ENCODE data around the gene MAP3K14. TPM values are rescaled to one million over a fixed set of nuclear protein-coding genes. Genes with fewer than 3 reads are reported as not detected.
A peak's percentile ranks its signal among the peaks of the same experiment; 100 is the strongest.

Gene MAP3K14
- total and polyA plus RNA-seq, 5 experiments from 2014 or later: 0.73 to 37.8 (median 7.2) TPM

- peak overlapping the region; percentile 91 to 100 (median 98) for H3K27ac Mint-ChIP-seq
- POLR2A ChIA-PET: interaction anchor here (0.7 to 2.5 kb wide), 17 partner anchors 8 to 164 kb away, joined by 3 to 23 read pairs (median 6); partner anchors contain the start of genes HEXIM1 and HEXIM2
- peaks cover 0 to 4% (median 0%) of the 10 kb centered on the region in 5 donors for H3K27me3 Mint-ChIP-seq
- H3K4me3 Mint-ChIP-seq: peak overlapping the region; percentile 76 to 95 (median 87)
- DNase-seq: peak in 2 of 10 donors; percentile 20 to 35
- peaks cover 0 to 25% (median 0%) of the 10 kb centered on the region in 3 donors for H3K36me3 Mint-ChIP-seq
- no peaks in the 10 kb centered on the region for H3K9me3 Mint-ChIP-seq
- peaks cover 53 to 89% (median 81%) of the 10 kb centered on the region in 4 donors for H3K4me1 Mint-ChIP-seq
- ATAC-seq: no peak
Measured at GRCh38 chr17:45312477-45313420, 4.1 kb downstream of the MAP3K14 start.

DNA sequence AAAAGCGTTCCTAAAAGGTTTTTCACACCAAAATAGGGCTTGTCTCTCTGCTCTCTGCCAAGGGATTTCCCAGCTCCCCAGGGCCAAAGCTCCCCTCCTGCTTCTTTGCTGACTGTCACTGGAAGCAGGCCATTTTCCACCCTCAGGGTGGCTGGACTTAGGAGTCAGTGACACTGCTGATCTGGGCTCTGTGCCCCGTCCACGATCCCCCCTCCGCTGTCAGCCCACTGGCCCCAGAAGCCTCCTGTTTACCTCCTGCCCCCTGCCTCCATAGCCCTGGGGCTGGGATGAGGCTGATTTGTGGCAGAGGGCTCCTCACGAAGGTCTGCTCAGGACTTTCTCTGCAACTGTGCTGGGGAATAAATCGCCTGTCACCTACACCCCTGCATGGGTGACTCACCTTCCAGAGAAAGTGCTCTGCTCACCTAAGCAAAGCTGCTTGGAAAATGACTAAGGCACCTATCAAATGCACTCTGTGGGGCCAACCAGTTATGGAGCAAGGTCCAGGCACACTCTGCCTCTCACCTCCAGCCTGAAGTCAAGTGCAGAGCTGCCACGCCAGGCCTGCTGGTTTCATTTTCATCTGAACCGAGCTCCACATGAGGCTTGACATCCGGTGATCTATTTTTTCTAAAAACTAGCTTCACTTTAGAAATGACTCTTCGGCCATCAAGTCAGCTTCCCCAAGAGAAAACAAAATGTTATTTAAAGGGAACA lies 4.9 kb downstream of the MAP3K14 start:
- no peaks in the 10 kb centered on the region for H3K27me3 Mint-ChIP-seq
- POLR2A ChIA-PET: interaction anchor here (1.1 to 2.5 kb wide), 14 partner anchors 9 to 163 kb away, joined by 3 to 23 read pairs (median 8); partner anchors contain the start of genes HEXIM1 and HEXIM2
- no peaks in the 10 kb centered on the region for H3K9me3 Mint-ChIP-seq
- peak overlapping the region; percentile 76 to 95 (median 87) for H3K4me3 Mint-ChIP-seq
- peak; percentile 7 to 21 for ATAC-seq
- H3K4me1 Mint-ChIP-seq: peaks cover 56 to 88% (median 82%) of the 10 kb centered on the region in 4 donors
- peak; percentile 29 to 70 (median 54) for DNase-seq
- peak overlapping the region; percentile 91 to 100 (median 98) for H3K27ac Mint-ChIP-seq
- H3K36me3 Mint-ChIP-seq: peaks cover 0 to 30% (median 0%) of the 10 kb centered on the region in 3 donors

DNA sequence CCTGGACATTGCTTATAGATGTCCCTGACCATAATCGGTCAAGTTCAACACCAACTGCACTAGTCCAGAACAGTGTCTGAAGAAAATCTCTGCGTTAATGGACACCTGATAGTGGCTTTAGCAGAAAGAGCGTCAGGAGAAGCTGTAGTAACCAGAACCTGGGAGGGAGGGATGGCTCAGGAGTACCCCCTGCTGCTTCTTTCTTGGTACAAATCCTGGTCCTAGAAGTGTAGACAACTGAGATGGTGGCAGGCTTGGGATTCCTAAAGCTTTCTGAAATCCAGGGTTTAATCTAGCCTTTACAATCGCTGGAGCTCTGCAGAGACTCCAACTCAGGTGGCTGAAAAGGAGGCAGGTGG lies 5.4 kb downstream of the MAP3K14 start:
- peak overlapping the region; percentile 76 to 95 (median 87) for H3K4me3 Mint-ChIP-seq
- POLR2A ChIA-PET: interaction anchor here (1.1 to 2.5 kb wide), 10 partner anchors 8 to 162 kb away, joined by 3 to 23 read pairs (median 9); partner anchors contain the start of genes FMNL1, HEXIM1 and HEXIM2
- H3K27me3 Mint-ChIP-seq: no peaks in the 10 kb centered on the region
- no peaks in the 10 kb centered on the region for H3K9me3 Mint-ChIP-seq
- no peak for ATAC-seq
- peaks cover 0 to 33% (median 0%) of the 10 kb centered on the region in 3 donors for H3K36me3 Mint-ChIP-seq
- DNase-seq: no peak
- H3K27ac Mint-ChIP-seq: peak overlapping the region; percentile 91 to 100 (median 98)
- H3K4me1 Mint-ChIP-seq: peaks cover 56 to 93% (median 84%) of the 10 kb centered on the region in 4 donors

GRCh38 chr17:45310380-45311324 lies 6.2 kb downstream of the MAP3K14 start:
- Mint-ChIP-seq H3K4me3 (peak overlapping the region; percentile 52 to 95 (median 80)), H3K27me3 (no peaks in the 10 kb centered on the region), H3K36me3 (peaks cover 0 to 34% (median 0%) of the 10 kb centered on the region in 3 donors), H3K9me3 (no peaks in the 10 kb centered on the region), H3K27ac (peak overlapping the region; percentile 91 to 100 (median 98)), H3K4me1 (peaks cover 55 to 94% (median 87%) of the 10 kb centered on the region in 4 donors)
- no peak for ATAC-seq
- POLR2A ChIA-PET: interaction anchor here (1.1 to 2.5 kb wide), 7 partner anchors 9 to 162 kb away, joined by 3 to 23 read pairs (median 11); partner anchors contain the start of genes FMNL1, HEXIM1 and HEXIM2
- no peak for DNase-seq

DNA sequence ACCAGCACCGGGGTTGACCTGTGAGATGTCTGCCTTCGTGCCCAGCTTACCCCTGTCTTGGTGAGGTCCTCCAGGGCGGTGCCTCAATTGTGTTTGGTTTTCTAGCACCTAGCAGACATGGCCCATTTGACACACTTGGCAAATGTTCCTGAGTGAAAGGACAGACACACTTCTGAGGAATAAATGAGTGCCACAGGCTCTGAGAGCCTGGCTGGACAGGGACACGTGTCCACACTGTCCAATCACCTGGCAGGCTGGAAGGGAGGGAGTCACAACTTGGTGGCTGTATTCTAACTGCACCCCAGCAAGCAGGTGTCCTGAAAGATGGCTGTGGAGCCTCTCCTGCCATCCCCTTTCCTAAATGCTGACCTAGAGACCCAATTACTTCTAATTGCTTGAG lies 7.4 kb downstream of the MAP3K14 start:
- POLR2A ChIA-PET: interaction anchor here (0.7 kb wide), 2 partner anchors 68 to 87 kb away, joined by 3 to 5 read pairs; no protein-coding TSS in a partner anchor
- no peak for ATAC-seq

GRCh38 chr17:45308840-45309239 lies 8.0 kb downstream of the MAP3K14 start:
- peak overlapping the region in 7 of 10 donors; percentile 9 to 94 (median 77) for H3K27ac Mint-ChIP-seq
- no peaks in the 10 kb centered on the region for H3K27me3 Mint-ChIP-seq
- ATAC-seq (no peak), DNase-seq (no peak)
- H3K4me3 Mint-ChIP-seq: peak overlapping the region in 2 of 10 donors; percentile 22 to 45
- POLR2A ChIA-PET: interaction anchor here (0.6 to 1.0 kb wide), 2 partner anchors 8 to 11 kb away, joined by 3 to 5 read pairs; partner anchors contain the start of gene MAP3K14
- peaks cover 44 to 90% (median 80%) of the 10 kb centered on the region in 4 donors for H3K4me1 Mint-ChIP-seq
- H3K9me3 Mint-ChIP-seq: no peaks in the 10 kb centered on the region
- H3K36me3 Mint-ChIP-seq: peaks cover 0 to 39% (median 0%) of the 10 kb centered on the region in 3 donors

More for the DNA sequence above, 7.4 kb downstream of the MAP3K14 start:
- peak overlapping the region in 8 of 10 donors; percentile 8 to 94 (median 70) for H3K27ac Mint-ChIP-seq
- H3K27me3 Mint-ChIP-seq: no peaks in the 10 kb centered on the region
- peak overlapping the region in 1 of 10 donors; percentile 22 for H3K4me3 Mint-ChIP-seq
- no peaks in the 10 kb centered on the region for H3K9me3 Mint-ChIP-seq
- peaks cover 47 to 90% (median 81%) of the 10 kb centered on the region in 4 donors for H3K4me1 Mint-ChIP-seq
- peaks cover 0 to 37% (median 0%) of the 10 kb centered on the region in 3 donors for H3K36me3 Mint-ChIP-seq
- no peak for DNase-seq

DNA sequence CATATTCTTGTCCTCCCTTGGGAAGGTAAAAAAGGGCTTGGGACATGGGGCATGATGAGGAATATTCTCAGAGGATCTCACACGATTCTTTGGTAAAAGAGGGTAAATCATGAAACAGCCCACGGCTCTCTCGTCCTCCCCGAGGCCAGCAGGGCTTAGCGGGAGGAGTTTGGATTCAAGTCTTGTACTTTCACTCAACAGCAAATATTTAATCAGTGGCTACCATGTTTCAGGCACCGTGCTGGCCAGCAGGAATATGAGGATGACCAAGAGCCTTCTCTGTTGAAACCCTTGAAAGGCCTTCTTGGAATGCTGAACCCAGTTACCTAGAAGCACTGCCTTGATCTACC lies 8.8 kb downstream of the MAP3K14 start:
- peaks cover 0 to 39% (median 0%) of the 10 kb centered on the region in 3 donors for H3K36me3 Mint-ChIP-seq
- POLR2A ChIA-PET: interaction anchor here (0.5 to 1.0 kb wide), 4 partner anchors 8 to 27 kb away, joined by 4 to 5 read pairs (median 4); no protein-coding TSS in a partner anchor

DNA sequence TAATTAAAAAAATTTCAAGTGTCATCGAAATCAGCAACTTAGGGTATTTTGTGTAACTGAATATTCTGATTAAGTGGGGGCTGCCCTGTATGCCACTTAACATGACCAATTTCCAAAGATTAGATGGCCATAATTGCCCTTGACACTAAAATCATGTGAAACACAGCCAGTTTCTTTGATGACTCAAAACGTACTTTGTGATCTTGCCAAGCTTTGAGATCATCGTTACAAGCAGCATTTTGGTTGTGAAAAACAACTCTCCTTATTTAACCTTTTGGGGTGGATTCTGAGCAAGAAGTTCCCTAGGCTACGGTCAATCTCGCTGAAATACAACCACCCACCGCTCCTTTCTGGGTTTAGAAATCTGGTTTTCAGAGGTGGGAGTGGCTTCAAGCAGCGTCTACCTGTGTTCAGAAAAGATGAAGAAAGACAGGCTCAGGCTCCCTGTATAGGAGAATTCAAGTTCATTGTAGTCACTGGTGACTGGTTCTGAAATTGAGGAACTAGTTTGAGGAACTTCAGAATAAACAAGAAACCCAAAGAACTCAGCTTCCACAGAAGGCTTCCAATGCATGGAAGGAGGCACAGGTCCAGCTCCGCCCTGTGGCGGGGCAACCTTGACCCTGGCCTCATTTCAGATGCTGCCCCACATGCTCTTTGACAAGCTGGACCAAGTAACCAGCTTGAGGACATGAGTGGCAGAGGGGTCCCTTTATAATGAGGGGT lies 9.4 kb downstream of the MAP3K14 start:
- no peaks in the 10 kb centered on the region for H3K9me3 Mint-ChIP-seq
- peak overlapping the region in 9 of 10 donors; percentile 2 to 78 (median 54) for H3K4me3 Mint-ChIP-seq
- H3K36me3 Mint-ChIP-seq: peaks cover 0 to 39% (median 0%) of the 10 kb centered on the region in 3 donors
- POLR2A ChIA-PET: interaction anchor here (0.5 to 1.2 kb wide), 7 partner anchors 9 to 80 kb away, joined by 4 to 5 read pairs (median 4); no protein-coding TSS in a partner anchor
- no peaks in the 10 kb centered on the region for H3K27me3 Mint-ChIP-seq
- DNase-seq: peak in 4 of 10 donors; percentile 21 to 56 (median 38)
- peak; percentile 61 to 72 for ATAC-seq
- peaks cover 37 to 90% (median 76%) of the 10 kb centered on the region in 4 donors for H3K4me1 Mint-ChIP-seq
- peak overlapping the region; percentile 53 to 94 (median 82) for H3K27ac Mint-ChIP-seq

More for the DNA sequence above, 8.8 kb downstream of the MAP3K14 start:
- peak overlapping the region in 9 of 10 donors; percentile 76 to 94 (median 83) for H3K27ac Mint-ChIP-seq
- peak overlapping the region in 7 of 10 donors; percentile 2 to 78 (median 54) for H3K4me3 Mint-ChIP-seq
- DNase-seq (no peak), ATAC-seq (no peak)
- peaks cover 37 to 90% (median 76%) of the 10 kb centered on the region in 4 donors for H3K4me1 Mint-ChIP-seq
- H3K27me3 Mint-ChIP-seq: no peaks in the 10 kb centered on the region
- H3K9me3 Mint-ChIP-seq: no peaks in the 10 kb centered on the region

- POLR2A ChIA-PET: interaction anchor here (0.6 to 1.2 kb wide), 5 partner anchors 9 to 70 kb away, joined by 3 to 4 read pairs (median 4); no protein-coding TSS in a partner anchor
- Mint-ChIP-seq H3K36me3 (peaks cover 0 to 37% (median 0%) of the 10 kb centered on the region in 3 donors), H3K27me3 (no peaks in the 10 kb centered on the region), H3K4me3 (no peak overlapping the region), H3K27ac (peak overlapping the region in 8 of 10 donors; percentile 27 to 79 (median 60)), H3K4me1 (peaks cover 35 to 89% (median 71%) of the 10 kb centered on the region in 4 donors), H3K9me3 (no peaks in the 10 kb centered on the region)
- ATAC-seq: no peak
- DNase-seq: no peak
Measured at GRCh38 chr17:45306623-45307022, 10.2 kb downstream of the MAP3K14 start.

GRCh38 chr17:45306094-45306493 lies 10.7 kb downstream of the MAP3K14 start:
- no peak for ATAC-seq

More at GRCh38 chr17:45306094-45306493, 10.7 kb downstream of the MAP3K14 start:
- no peak for DNase-seq
- peaks cover 0 to 37% (median 0%) of the 10 kb centered on the region in 3 donors for H3K36me3 Mint-ChIP-seq
- peaks cover 32 to 89% (median 66%) of the 10 kb centered on the region in 4 donors for H3K4me1 Mint-ChIP-seq
- POLR2A ChIA-PET: interaction anchor here (0.6 to 1.2 kb wide), 6 partner anchors 10 to 46 kb away, joined by 3 to 8 read pairs (median 4); partner anchors contain the start of gene SPATA32
- peak overlapping the region in 6 of 10 donors; percentile 28 to 79 (median 60) for H3K27ac Mint-ChIP-seq
- peak overlapping the region in 1 of 10 donors; percentile 5 for H3K4me3 Mint-ChIP-seq
- H3K27me3 Mint-ChIP-seq: no peaks in the 10 kb centered on the region
- no peaks in the 10 kb centered on the region for H3K9me3 Mint-ChIP-seq
